SK-N-SH (cell line): ENCODE results near the gene LENG1. TPM values are rescaled to one million over a fixed set of nuclear protein-coding genes. Genes with fewer than 3 reads are reported as not detected.
"Not testable (repeated sequence)": the region's sequence is repeated elsewhere in the genome, so short reads cannot be mapped to it uniquely, and the experiment has no call there.

ENCODE experiments used
- CTCF ChIA-PET: fragments of 300-600, 350-600 bp; formaldehyde crosslinking; extraction: SDS; loops from one replicate; lab custom pipeline; 2021; lab: Yijun Ruan, JAX
- POLR2A ChIA-PET: fragments of 350-600 bp; sonication (Branson Sonifier 250); formaldehyde crosslinking; extraction: SDS; loops from one replicate; lab custom pipeline; 2020; ENCODE audit warnings: antibody characterized with exemption, inconsistent platforms; lab: Yijun Ruan, JAX
- DNase-seq: peaks from one replicate; pipeline ENCODE4 v3.0.0; 2012
- H2AFZ ChIP-seq: fragments of 200-600 bp; sonication (generic); 2 replicates; pipeline ENCODE4 v1.8.1; 2016; ENCODE audit warnings: antibody characterized with exemption, mild to moderate bottlenecking, low read depth
- H3F3A ChIP-seq: fragments of 200-600 bp; sonication (generic); replicated peaks from 2 replicates; pipeline ENCODE3; 2016; ENCODE audit warnings: antibody characterized with exemption, mild to moderate bottlenecking; ENCODE audit not compliant: insufficient read depth
- H3K27ac ChIP-seq, 2 experiments: fragments of 200-500 bp in 1 of 2; fragments of 200-600 bp in 1 of 2; sonication (Bioruptor generic) in 1 of 2; sonication (generic), shearing (Covaris generic) in 1 of 2; 2 replicates each; pipeline versions ENCODE4 v1.5.1 to v1.6.1; 2014 to 2016; ENCODE audit warnings: low read depth in 2 of 2, inconsistent platforms in 1 of 2, low read length in 1 of 2, mild to moderate bottlenecking in 1 of 2, mixed read lengths in 1 of 2
- H3K27me3 ChIP-seq: fragments of 200-600 bp; sonication (generic), shearing (Covaris generic); 2 replicates; pipeline ENCODE4 v1.6.1; 2016; ENCODE audit warnings: mixed run types; ENCODE audit not compliant: insufficient read depth
- H3K36me3 ChIP-seq, 2 experiments: fragments of 200-500 bp in 1 of 2; fragments of 200-600 bp in 1 of 2; sonication (Bioruptor generic) in 1 of 2; sonication (generic) in 1 of 2; replicated peaks in 1 of 2; 2 replicates each; pipeline versions ENCODE3 to v1.5.1; 2014 to 2016; ENCODE audit warnings: low read length in 1 of 2, mild to moderate bottlenecking in 1 of 2; ENCODE audit not compliant: insufficient read depth in 2 of 2, control insufficient read depth in 1 of 2
- H3K4me1 ChIP-seq, 2 experiments: fragments of 200-500 bp in 1 of 2; fragments of 200-600 bp in 1 of 2; sonication (Bioruptor generic) in 1 of 2; sonication (generic), shearing (Covaris generic) in 1 of 2; 2 replicates each; pipeline versions ENCODE4 v1.5.1 to v1.6.1; 2014 to 2016; ENCODE audit warnings: low read depth in 1 of 2, low read length in 1 of 2, mixed run types in 1 of 2; ENCODE audit not compliant: insufficient read depth in 2 of 2, control insufficient read depth in 1 of 2
- H3K4me2 ChIP-seq: fragments of 200-600 bp; sonication (generic), shearing (Covaris generic); 2 replicates; pipeline ENCODE4 v1.6.1; 2017; ENCODE audit warnings: mixed run types
- H3K4me3 ChIP-seq, 2 experiments: fragments of 200-500 bp in 1 of 2; fragments of 200-600 bp in 1 of 2; sonication (Bioruptor generic) in 1 of 2; sonication (generic), shearing (Covaris generic) in 1 of 2; 2 replicates each; pipeline versions ENCODE4 v1.5.1 to v1.8.1; 2014 to 2016; ENCODE audit warnings: low read depth in 2 of 2, inconsistent platforms in 1 of 2, low read length in 1 of 2, mild to moderate bottlenecking in 1 of 2, mixed read lengths in 1 of 2, moderate library complexity in 1 of 2
- H3K79me2 ChIP-seq: fragments of 200-600 bp; sonication (generic); 2 replicates; pipeline ENCODE4 v1.8.1; 2017; ENCODE audit warnings: mild to moderate bottlenecking; ENCODE audit not compliant: insufficient read depth
- H3K9ac ChIP-seq: fragments of 200-600 bp; sonication (generic); 2 replicates; pipeline ENCODE4 v1.6.1; 2017; ENCODE audit warnings: mixed run types
- H3K9me2 ChIP-seq: fragments of 200-600 bp; sonication (generic); 2 replicates; pipeline ENCODE4 v1.6.1; 2017; ENCODE audit warnings: mixed run types
- H3K9me3 ChIP-seq: fragments of 200-600 bp; sonication (generic); 2 replicates; pipeline ENCODE4 v1.6.1; 2017; ENCODE audit warnings: mixed run types, mild to moderate bottlenecking, moderate library complexity
- H4K20me1 ChIP-seq: fragments of 200-600 bp; sonication (generic); 2 replicates; pipeline ENCODE4 v1.6.1; 2017; ENCODE audit warnings: mild to moderate bottlenecking, mixed run types; ENCODE audit not compliant: insufficient read depth
- CHD2 ChIP-seq: fragments of 150-350 bp; IDR thresholded peaks from 2 replicates; pipeline ENCODE4 v1.6.1; 2018; ENCODE audit warnings: low read length; ENCODE audit not compliant: partially characterized antibody
- ELF1 ChIP-seq: IDR thresholded peaks from 2 replicates; pipeline ENCODE4 v1.4.0; 2012
- EP300 ChIP-seq, 2 experiments: IDR thresholded peaks; 2 replicates each; pipeline versions ENCODE4 v1.4.0 to v1.6.1; 2012; ENCODE audit warnings: borderline replicate concordance in 1 of 2, low read depth in 1 of 2, low read length in 1 of 2
- EZH2phosphoT487 ChIP-seq: fragments of 200-600 bp; sonication (generic); IDR thresholded peaks from 2 replicates; pipeline ENCODE4 v1.6.1; 2017; ENCODE audit warnings: low read depth, mixed run types, mild to moderate bottlenecking, antibody characterized with exemption, moderate library complexity, borderline replicate concordance
- FOSL2 ChIP-seq: IDR thresholded peaks from 2 replicates; pipeline ENCODE4 v1.4.0; 2012; ENCODE audit warnings: low read depth, mild to moderate bottlenecking, moderate library complexity, borderline replicate concordance
- FOXM1 ChIP-seq: IDR thresholded peaks from 2 replicates; pipeline ENCODE4 v1.4.0; 2012; ENCODE audit warnings: low read depth, mild to moderate bottlenecking
- GABPA ChIP-seq: IDR thresholded peaks from 2 replicates; pipeline ENCODE4 v1.4.0; 2012; ENCODE audit warnings: low read depth, mild to moderate bottlenecking
- NFIC ChIP-seq: IDR thresholded peaks from 2 replicates; pipeline ENCODE4 v1.4.0; 2012; ENCODE audit warnings: borderline replicate concordance
- RAD21 ChIP-seq: IDR thresholded peaks from 2 replicates; pipeline ENCODE4 v1.6.1; 2012; ENCODE audit warnings: mild to moderate bottlenecking, low read length
- SMC3 ChIP-seq: IDR thresholded peaks from 2 replicates; pipeline ENCODE4 v1.6.1; 2012; ENCODE audit warnings: low read depth, low read length, improper control_type of control experiment
- TAF1 ChIP-seq: IDR thresholded peaks from 2 replicates; pipeline ENCODE4 v1.6.1; 2012; ENCODE audit warnings: low read depth, mild to moderate bottlenecking, low read length, moderate library complexity, borderline replicate concordance
- WGBS: methylation state at CpG from one replicate; pipeline ENCODE4 v1.1.6; 2017; ENCODE audit warnings: low lambda C conversion rate; 5-methylcytosine and 5-hydroxymethylcytosine counted together
- polyA plus RNA-seq, 3 experiments: library from polyadenylated mRNA; depleted of rRNA; stranded (reverse); fragments of >200 nt; gene quantifications; 2 replicates each; pipeline ENCODE4 v1.2.3, GENCODE V29; 2012
- TF ChIP-seq, protein P1 (sequence below): IDR thresholded peaks from 2 replicates; pipeline ENCODE4 v1.4.0; 2012; ENCODE audit warnings: low read depth
- TF ChIP-seq, protein P2 (sequence below): IDR thresholded peaks from 2 replicates; pipeline ENCODE4 v1.4.0; 2012; ENCODE audit warnings: low read depth, borderline replicate concordance

Gene LENG1
- polyA plus RNA-seq, 1 of the 3 experiments (the other 2 are of a cell fraction) = 11.4 TPM

DNA sequence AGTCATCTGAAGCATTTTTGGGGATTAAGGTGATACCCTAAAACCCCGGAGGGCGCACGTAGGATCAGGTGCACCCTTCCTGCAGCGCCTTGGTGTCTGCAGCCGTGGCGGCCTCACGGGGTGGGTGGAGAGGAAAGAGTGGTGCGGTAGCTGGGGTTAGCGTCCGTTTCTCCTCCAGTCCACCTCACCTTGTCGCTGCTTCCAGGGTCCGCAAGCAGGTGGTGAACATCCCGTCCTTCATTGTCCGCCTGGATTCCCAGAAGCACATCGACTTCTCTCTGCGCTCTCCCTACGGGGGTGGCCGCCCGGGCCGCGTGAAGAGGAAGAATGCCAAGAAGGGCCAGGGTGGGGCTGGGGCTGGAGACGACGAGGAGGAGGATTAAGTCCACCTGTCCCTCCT is 47.7 kb upstream of the LENG1 start:
- H3K27ac ChIP-seq, H3K4me2 ChIP-seq, DNase-seq, H3K9me2 ChIP-seq, H2AFZ ChIP-seq, H3K27me3 ChIP-seq, H3K9me3 ChIP-seq, POLR2A ChIA-PET, CTCF ChIA-PET, H3K4me3 ChIP-seq, H3K9ac ChIP-seq: not testable (repeated sequence)
- Histone ChIP-seq H4K20me1 (peaks cover 94% of the 10 kb centered on the region), H3K36me3 (peaks cover 55 to 62% of the 10 kb centered on the region in 2 experiments), H3K4me1 (peaks cover 45 to 56% of the 10 kb centered on the region in 2 experiments), H3K79me2 (peaks cover 68% of the 10 kb centered on the region), H3F3A (peaks cover 72% of the 10 kb centered on the region)
- 90% methylated on average over 23 of the region's 23 CpGs for WGBS

DNA sequence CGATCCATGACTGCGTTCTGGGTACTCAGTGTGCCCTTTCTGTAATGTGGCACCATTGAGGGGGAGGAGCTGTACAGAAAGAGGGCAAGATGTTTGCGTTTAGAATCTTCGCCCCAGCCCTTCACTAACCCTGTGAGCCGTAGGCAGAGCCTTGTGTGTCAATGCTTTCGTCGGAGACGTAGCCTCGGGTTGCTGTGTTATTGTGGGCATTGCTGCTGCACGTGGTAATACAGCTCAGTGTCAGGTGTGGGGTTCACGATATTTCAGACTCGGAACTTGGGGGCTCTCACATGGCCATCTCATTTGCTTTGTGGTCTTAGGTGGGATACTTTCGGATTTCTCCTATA is 47.3 kb upstream of the LENG1 start:
- H3K4me3 ChIP-seq = no peak overlapping the region
- peaks cover 72% of the 10 kb centered on the region for H3K79me2 ChIP-seq
- H2AFZ ChIP-seq = no peak overlapping the region
- peaks cover 98% of the 10 kb centered on the region for H4K20me1 ChIP-seq
- no peak overlapping the region for H3K9ac ChIP-seq
- no peak for TF ChIP-seq EP300 (IDR thresholded peaks at IDR 0.05; ENCODE audit: borderline replicate concordance in 1 of 2, low read depth in 1 of 2, low read length in 1 of 2)
- no peak for TF ChIP-seq NFIC
- TF ChIP-seq, protein P1, sequence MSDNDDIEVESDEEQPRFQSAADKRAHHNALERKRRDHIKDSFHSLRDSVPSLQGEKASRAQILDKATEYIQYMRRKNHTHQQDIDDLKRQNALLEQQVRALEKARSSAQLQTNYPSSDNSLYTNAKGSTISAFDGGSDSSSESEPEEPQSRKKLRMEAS = no peak
- no peak for TF ChIP-seq FOSL2
- TF ChIP-seq CHD2 = no peak
- no peak for TF ChIP-seq FOXM1
- TF ChIP-seq SMC3 = no peak
- H3K4me1 ChIP-seq = peaks cover 49 to 60% of the 10 kb centered on the region in 2 experiments
- H3F3A ChIP-seq = peaks cover 76% of the 10 kb centered on the region
- DNase-seq = no peak
- peaks cover 59 to 66% of the 10 kb centered on the region in 2 experiments for H3K36me3 ChIP-seq
- H3K27ac ChIP-seq = no peak overlapping the region
- no peak overlapping the region; the same call in 1 of the 2 replicates for H3K4me2 ChIP-seq
- no peaks in the 10 kb centered on the region for H3K9me3 ChIP-seq
- H3K27me3 ChIP-seq = no peaks in the 10 kb centered on the region
- ChIA-PET CTCF (no interaction called here), POLR2A (no interaction called here)
- 88% methylated on average over 13 of the region's 13 CpGs for WGBS
- H3K9me2 ChIP-seq = no peaks in the 10 kb centered on the region

DNA sequence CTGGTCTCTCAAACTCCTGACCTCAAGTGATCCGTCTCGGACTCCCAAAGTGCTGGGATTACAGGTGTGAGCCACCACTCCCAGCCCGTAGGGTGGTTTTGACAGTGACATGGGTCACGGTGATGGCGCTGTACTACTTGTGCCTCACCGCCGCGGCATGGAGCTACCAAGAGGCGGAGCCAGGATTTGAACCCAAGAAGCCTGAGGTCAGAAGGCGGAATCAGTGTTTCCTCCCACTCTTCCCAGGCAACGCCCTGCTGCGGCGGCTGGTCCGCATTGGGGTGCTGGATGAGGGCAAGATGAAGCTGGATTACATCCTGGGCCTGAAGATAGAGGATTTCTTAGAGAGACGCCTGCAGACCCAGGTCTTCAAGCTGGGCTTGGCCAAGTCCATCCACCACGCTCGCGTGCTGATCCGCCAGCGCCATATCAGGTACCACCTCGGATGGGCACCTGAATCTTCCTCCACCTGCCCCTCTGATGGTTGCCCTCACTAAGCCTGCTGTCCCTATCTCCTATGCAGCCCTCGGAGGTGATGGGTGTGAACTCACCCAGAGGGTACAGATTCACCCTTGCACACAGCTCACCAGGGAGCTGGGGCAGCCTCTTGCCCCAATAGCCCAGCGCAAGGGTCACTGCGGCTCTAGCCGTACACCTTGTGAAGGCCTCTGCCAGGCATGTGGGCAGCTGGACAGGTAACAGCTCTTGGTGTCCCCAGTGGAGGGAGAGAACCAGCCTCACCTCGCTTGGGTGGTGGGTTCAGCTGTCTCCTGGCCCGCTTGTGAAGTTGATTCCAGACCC is 46.7 kb upstream of the LENG1 start:
- H3K79me2 ChIP-seq = peaks cover 74% of the 10 kb centered on the region
- 93% methylated on average over 23 of the region's 27 CpGs for WGBS
- H3K36me3 ChIP-seq = peaks cover 64 to 70% of the 10 kb centered on the region in 2 experiments
- H3K4me2 ChIP-seq = no peak overlapping the region; the same call in 1 of the 2 replicates
- peaks cover 100% of the 10 kb centered on the region for H4K20me1 ChIP-seq
- peaks cover 53 to 64% of the 10 kb centered on the region in 2 experiments for H3K4me1 ChIP-seq
- H2AFZ ChIP-seq = no peak overlapping the region
- no peak overlapping the region for H3K9ac ChIP-seq
- H3K9me3 ChIP-seq = no peaks in the 10 kb centered on the region
- POLR2A ChIA-PET = no interaction called here
- CTCF ChIA-PET = no interaction called here
- no peak overlapping the region for H3K4me3 ChIP-seq
- no peak for DNase-seq
- H3K27me3 ChIP-seq = no peaks in the 10 kb centered on the region
- peaks cover 76% of the 10 kb centered on the region for H3F3A ChIP-seq
- TF ChIP-seq GABPA = no peak
- TF ChIP-seq EZH2phosphoT487 = no peak
- no peak for TF ChIP-seq ELF1
- no peak for TF ChIP-seq RAD21
- TF ChIP-seq, protein P2, sequence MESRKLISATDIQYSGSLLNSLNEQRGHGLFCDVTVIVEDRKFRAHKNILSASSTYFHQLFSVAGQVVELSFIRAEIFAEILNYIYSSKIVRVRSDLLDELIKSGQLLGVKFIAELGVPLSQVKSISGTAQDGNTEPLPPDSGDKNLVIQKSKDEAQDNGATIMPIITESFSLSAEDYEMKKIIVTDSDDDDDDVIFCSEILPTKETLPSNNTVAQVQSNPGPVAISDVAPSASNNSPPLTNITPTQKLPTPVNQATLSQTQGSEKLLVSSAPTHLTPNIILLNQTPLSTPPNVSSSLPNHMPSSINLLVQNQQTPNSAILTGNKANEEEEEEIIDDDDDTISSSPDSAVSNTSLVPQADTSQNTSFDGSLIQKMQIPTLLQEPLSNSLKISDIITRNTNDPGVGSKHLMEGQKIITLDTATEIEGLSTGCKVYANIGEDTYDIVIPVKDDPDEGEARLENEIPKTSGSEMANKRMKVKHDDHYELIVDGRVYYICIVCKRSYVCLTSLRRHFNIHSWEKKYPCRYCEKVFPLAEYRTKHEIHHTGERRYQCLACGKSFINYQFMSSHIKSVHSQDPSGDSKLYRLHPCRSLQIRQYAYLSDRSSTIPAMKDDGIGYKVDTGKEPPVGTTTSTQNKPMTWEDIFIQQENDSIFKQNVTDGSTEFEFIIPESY = no peak
- TF ChIP-seq TAF1 = no peak
- TF ChIP-seq CHD2 = no peak
- no peak for TF ChIP-seq SMC3
- TF ChIP-seq, all 33 proteins: peak for 0
- Histone ChIP-seq H3K27ac (no peak overlapping the region), H3K9me2 (no peaks in the 10 kb centered on the region)
